HG02870 (cell line): ENCODE measurements around the gene SLC16A3.
A peak's percentile ranks its signal among the peaks of the same experiment; 100 is the strongest.
"Not testable (repeated sequence)": the region's sequence is repeated elsewhere in the genome, so short reads cannot be mapped to it uniquely, and the experiment has no call there.

ENCODE experiments used
- ATAC-seq: cut with Tn5 transposase; IDR thresholded peaks from one replicate; pipeline ENCODE4 v1.9.1; 2021; ENCODE audit warnings: mild to moderate bottlenecking, moderate library complexity; ENCODE audit not compliant: unreplicated experiment

Gene SLC16A3

DNA sequence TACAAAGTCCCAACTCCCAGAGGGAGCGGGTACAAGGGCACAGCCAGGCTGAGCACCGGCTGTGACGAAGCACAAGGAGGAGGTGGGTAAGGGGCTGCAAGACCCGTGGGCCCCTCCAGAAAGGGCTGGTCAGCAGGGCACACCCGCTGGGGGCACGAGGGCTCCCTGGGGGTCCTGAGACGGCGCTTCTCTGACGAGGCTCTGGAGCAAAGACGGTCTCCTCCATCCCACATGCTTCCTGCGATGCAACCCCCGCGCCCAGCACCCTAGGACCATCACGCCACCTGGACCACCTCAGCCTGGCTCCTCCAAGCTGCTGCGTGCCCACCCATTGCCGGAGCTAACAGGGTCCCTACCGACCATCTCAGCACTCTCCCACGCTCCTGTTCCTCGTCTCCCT is 24.9 kb upstream of the SLC16A3 start:
- ATAC-seq: no peak

DNA sequence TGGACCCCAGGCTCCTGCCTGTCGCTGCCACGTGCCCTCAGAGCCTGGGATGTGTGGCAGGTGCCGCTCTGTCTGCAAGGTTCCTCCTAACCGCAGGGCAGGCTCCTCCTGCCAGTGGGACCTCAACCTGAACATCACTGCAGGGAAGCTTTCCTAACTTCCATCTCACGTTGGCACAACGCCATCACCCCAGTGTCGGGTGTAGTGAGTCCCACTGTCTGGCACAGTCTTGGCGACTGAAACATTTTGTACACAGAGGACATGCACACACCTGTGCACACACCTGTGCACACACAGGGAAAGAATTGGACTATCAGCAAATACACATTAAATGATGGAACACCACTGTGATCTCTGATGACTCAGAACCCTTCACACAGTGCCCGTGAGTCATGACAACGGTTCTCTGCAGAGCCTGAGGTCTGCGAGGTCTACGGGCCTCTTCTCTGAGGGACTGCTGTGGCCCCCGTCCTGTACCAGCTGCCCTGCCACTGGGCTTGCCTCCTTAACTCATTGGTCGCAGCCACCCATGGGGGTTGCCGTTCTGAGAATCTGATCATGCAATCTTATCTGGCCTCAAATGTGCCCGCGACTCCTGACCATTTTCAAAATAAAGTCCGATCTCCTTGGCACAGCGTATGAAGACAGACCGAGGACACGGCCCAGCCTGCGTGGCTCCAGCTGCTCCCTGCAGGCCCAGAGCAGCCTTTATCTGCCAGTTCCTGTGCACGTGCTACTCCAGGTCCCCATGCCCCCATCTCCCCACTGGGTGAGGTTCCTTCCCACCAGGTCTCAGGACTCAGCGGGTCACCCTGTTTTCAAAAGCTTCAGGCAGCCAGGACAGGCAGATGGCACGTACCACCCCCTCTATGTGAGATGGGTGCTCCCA is 23.8 kb upstream of the SLC16A3 start:
- no peak for ATAC-seq

DNA sequence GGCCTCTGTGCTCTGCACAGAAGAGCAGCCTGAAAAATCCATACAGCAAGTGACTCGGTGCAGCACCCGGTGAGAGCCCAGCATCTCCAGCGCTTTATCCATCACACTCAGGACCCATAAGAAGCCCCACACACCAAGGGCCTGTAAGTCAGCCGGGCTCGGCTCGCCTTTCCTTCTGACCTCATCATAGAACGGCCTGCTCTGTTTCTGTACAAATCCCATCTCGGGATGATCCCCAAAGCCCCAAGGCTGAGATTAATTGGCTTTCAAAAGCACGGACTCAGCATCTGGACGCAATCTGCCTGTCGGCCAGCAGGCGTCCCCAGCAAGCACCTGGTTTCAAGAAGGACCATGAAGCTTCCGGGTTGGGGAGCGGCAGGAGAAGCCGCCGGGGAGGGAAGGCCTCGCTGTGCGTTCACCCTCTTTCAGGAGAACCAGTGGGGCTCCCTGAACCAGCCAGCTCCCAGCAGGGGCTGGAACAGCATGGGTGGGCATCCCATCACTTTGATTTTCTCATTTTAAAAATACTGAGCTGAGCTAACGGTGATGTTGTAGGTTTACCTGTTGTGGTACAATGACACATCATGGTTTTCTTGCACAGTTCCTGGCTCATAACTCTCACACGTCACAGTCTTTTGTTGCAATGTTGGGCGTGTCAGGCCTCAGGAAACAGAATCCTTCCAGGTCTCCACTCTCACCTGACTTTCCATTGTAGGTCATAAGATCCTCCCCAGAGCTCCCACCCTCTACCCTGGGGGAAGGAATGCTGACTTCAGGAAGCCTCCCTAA is 22.9 kb upstream of the SLC16A3 start:
- no peak for ATAC-seq

DNA sequence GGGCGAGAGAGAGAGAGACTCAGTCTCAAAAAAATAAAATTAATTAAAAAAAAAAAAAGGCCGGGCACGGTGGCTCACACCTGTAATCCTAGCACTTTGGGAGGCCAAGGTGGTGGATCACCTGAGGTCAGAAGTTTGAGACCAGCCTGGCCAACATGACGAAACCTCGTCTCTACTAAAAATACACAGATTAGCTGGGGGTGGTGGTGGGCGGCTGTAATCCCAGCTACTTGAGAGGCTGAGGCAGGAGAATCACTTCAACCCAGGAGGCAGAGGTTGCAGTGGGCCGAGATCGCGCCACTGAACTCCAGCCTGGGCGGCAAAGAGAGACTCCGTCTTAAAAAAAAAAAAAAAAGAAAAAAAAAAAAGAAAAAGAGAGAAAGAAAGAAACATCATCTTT is 18.2 kb upstream of the SLC16A3 start:
- not testable (repeated sequence) for ATAC-seq

DNA sequence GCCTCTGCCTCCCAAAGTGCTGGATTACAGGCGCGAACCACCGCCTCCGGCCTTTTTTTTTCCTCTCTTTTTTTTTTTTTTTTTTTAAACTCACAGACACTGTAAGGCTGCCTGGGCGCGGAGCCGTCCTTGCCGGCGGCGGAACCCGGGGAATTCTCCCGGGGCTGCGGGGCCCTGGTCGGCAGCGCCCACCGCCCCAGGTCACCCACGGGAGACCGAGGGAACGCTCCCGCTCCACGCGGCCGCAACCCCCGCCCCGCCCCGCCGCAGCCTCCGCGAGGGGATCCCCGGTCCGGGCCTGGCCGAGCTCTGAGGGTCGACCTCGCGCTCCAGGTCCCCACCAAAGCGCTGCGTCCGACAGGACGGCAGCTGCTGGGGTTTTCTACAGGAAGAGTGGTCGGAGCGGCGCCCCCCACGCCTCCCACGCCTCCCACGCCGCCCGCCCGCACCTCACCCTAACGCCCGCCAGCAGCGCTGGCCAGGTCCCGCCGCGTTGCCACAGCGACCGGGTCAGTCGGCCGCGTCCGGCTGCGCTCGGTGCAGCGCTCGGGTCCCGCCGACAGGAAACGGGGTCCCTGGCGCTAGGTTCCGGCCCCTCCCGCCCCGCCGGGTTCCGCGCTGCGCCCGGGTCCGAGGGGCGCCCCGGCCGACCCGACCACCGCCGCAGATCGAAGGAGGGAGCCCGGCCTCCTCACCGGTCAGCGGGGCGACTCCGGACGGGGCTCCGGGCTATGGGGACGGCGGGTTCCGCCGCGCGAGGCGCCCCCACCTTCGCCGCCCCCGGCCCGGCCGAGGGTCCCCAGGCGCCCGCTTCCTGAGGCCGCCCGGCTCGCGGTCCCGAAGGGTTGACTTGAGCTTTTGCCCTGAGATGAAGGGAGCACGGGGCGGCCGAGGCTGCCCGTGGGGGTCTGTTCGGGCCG is 16.3 kb upstream of the SLC16A3 start, which contains the start of gene CCDC57:
TSS of gene CCDC57 (minus strand) at position 512 of the 920 bp plus-strand sequence. CDS start 10,898 bp downstream, outside the sequence.
- ATAC-seq: peak; percentile 63

DNA sequence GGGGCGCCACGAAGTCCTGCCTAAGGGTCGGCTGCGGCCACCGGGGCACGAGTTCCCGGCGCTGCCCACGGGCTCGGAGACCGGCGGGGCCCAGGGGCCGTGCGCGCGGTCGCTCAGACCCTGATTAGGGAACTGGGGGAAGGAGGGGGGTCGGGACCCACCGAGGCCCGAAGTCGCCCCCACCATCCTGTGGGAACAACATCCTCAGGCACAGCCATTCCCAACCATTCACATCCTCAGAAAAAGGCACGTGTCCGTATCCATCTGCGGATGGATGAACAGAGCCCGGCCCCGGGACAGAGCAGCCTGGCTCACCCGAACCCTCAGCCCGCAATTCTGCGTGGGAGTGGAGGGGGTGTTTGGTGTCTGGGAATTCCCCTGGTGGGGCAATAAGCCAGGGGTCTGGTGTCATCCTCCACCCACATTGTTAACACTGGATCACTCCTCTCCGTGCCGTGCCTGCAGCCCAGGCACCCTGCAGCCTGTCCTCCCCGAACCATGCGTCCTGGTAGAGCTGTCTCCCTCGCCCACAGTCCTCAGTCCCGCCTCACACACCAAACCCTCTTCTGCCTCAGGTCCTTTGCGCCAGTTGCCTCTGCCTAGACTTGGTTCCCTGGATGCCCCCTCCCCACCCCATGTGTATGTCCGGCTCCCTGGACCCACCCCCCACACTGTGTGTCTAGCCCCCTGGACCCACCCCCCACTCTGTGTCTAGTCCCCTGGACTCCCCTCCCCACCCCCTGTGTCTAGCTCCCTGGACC is 15.4 kb upstream of the SLC16A3 start:
- no peak for ATAC-seq

DNA sequence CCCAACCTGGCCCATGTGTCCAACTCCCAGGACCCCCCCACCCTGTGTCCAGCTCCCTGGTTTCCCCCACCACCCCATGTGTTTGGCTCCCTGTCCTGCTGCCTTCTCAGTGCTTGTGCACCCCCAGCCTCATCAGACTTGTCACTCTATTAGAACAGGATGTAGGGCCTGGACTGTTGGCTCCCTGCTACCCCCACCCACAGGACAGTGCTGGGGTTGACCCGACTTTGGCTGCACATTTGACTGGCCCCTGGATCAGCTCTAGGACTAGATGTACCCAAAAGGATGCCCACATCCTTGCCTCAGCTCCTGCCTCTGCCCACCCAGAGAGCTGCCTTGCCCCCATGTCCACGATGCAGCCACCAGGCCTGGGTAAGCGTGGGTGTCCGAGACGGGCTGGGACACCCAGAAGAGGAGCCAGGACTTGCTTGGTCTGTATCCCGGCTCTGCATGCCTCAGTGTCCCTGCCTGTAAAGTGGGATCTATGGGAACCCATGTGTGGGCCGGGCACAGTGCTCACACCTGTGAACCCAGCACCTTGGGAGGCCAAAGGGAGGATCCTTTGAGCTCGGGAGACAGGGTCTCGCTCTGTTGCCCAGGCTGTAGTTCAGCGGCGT is 14.7 kb upstream of the SLC16A3 start:
- no peak for ATAC-seq

DNA sequence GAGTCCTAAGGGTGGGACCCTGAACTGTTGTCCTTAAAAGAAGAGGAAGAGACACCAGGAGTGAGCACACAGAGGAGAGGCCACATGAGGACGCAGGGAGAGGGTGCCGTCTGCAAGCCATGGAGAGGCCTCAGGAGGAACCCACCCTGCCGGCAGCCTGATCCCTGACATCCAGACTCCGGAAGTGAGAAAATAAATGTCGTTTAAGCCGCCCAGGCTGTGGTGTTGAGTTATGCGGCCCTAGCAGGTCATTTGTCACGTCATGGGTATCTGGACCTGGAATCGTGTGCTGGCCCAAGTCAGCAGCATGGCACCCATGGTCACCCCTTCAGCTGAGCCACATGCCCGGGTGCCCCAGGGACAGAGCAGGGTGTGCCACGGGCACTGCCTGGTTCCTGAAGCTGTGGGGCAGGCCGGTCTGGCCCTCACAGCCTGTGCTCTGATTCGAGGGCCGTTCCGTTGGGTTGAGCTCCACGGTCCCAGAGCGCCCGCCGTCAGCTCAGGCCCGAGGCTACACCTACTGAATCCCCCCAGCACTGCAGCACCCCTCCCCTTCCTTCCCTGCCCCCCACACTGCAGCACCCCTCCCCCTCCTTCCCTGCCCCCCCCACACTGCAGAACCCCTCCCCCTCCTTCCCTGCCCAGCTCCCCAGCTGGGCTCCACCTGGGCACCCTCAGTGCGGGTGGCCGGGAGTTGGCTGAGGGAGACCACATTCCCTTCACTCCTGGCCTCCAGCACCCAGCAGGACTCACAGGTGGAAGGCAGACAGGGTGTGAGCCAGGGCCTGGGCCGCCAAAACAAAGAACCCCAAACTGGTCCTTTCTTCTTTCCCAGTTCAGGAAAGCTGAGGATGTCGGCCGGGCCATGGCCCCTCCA is 13.5 kb upstream of the SLC16A3 start:
- no peak for ATAC-seq

DNA sequence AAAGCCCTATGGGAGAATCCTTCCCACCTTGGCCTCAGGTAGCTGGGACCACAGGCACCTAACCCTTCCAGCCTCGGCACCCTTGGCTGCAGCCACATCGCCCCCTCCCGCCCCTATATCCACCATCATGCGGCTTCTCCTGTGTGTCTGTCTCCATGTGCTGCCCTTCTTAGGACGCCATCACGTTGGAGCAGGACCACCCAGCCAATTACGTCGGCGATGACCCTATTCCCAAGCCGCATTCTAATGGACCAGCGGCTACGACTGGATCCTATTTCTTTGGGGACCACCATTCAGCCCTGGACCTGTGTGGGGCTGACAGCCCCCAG is 12.9 kb upstream of the SLC16A3 start:
- no peak for ATAC-seq

DNA sequence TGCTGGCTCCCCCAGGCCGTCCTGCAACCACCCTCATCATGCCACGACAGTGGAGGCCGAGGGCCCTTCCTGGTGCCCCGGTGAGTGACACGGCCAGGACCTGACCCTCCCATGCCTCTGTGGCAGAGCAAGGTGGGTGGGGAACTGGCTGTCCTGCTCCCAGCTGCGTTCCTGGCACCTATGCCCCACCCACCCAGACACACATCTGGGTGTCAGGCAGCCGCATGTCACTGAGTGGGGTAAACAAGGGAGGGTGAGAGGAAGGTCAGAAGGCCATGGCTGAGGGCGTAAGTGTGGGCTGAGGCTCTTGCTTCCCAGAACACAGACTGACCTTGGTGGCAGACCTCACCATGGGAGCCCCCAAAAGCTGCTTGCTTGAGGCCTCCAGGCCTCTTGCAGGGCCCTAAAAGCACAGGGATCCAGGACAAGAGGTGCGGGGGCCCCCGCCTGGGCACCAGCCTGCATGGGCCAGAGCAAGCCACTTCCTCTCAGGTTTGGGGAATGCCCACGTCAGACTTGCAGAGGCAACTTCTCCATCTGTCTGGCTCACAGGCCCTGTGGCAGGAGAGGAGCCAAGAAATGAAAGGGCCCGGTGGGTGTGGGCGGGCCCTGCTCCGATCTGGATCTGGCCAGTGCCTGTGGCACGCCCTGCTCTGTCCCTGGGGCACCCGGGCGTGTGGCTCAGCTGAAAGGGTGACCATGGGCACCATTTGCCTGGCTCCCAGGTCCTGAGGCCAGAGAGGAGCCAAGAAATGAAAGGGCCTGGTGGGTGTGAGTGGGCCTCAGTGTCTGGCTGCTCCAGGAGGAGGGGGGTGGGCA is 12.3 kb upstream of the SLC16A3 start:
- ATAC-seq: no peak

DNA sequence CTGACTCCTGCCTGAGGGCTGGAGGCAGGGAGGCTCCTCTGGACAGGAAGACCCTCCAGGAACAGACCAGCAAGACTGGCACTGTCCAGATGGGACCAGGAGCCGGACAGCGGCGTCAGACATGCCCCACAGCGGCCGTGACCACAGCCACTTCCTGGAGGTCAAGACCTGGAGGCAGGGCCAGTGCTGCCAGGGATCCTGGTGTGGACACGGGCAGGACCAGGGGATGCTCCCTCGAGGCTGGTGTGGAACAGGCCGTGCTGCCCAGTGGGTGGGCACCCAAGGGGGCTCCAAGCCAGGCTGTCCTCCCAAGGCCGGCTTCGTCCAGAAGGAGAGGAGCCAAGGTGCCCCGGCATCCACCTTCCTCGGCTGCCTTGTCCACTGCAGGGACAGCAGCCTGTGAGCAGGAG is 11.7 kb upstream of the SLC16A3 start:
- ATAC-seq: no peak

DNA sequence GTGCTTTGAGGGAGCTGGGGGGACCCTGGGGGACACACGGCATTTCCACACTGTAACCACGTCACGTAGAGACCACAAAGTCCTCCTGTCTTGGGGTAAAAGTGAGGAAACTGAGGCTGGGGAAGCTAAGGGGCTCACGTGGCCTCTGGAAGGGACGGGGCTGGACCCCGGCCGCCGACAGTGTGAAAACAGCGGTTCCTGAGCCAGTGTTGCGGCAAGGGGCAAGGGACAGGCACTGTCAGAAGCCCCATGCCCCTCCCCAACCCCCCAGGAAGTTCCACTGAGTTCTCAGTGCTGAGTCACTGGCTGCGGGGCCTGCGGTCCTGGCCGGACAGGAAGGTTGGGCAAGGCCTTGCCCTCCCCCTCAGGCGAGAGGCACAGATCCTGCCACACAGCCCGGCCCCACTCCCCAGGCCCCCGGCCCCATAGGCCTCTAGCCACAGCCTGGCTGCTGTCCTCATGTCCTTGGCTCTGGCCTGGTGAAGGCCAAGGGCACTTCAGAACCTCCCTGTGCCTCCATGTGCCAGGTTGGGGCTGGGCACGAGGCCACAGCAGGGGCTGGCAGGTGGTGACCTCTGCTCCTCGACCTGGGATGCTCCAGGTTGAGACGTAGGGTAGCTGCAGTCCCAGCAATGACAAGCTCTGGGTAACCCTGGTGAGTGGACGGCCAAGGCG is 11.2 kb upstream of the SLC16A3 start:
- ATAC-seq: no peak

DNA sequence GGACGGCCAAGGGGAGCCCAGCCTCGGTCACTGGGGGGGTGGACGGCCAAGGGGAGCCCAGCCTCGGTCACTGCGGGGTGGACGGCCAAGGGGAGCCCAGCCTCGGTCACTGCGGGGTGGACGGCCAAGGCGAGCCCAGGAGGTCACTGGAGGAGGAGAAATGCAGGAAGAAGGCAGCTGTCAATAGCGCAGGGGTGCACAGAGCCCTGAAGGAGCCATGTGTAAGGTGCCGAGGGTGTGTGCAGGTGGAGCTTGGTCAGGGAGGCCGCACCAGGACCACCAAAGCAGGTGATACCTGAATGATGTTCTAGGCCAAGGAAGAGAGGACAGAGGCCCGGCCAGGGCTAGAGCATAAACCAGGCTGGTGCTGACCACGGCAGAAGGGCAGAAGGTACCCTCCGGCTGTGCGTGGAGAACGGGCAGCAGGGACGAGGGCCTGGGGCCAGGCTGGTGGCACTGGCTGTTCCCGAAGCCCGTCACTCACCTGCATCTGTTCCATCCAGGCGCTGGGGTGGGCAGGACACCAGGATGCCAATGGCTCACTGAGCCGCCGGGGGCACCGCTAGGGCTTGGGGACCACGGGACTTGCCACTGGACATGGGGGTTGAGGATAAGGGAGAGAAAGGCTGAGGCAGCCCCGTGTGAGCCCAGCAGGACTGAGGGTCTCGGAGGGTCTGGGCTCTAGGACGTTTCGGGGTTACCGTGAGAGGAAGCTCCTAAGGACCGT is 10.3 kb upstream of the SLC16A3 start:
- ATAC-seq: no peak

DNA sequence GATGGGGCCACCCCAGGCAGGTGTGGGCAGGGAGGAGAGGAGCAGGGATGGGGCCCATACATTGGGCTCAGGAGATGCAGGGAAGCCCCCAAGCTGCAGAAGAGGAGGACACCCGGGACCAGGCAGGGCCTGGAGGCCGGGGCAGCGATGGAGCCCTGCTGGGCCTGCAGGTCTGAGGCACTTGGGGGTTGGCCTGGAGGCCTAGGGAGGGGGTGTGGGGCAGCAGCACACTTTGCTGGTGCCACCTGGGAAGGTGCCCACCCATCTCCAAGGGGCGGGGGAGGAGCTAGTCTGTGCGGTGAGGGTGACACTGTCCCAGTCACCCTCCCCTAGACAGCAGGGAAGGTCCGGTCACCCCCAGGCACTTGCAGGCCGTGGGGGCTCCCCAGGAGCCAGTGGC is 9.8 kb upstream of the SLC16A3 start:
- no peak for ATAC-seq

DNA sequence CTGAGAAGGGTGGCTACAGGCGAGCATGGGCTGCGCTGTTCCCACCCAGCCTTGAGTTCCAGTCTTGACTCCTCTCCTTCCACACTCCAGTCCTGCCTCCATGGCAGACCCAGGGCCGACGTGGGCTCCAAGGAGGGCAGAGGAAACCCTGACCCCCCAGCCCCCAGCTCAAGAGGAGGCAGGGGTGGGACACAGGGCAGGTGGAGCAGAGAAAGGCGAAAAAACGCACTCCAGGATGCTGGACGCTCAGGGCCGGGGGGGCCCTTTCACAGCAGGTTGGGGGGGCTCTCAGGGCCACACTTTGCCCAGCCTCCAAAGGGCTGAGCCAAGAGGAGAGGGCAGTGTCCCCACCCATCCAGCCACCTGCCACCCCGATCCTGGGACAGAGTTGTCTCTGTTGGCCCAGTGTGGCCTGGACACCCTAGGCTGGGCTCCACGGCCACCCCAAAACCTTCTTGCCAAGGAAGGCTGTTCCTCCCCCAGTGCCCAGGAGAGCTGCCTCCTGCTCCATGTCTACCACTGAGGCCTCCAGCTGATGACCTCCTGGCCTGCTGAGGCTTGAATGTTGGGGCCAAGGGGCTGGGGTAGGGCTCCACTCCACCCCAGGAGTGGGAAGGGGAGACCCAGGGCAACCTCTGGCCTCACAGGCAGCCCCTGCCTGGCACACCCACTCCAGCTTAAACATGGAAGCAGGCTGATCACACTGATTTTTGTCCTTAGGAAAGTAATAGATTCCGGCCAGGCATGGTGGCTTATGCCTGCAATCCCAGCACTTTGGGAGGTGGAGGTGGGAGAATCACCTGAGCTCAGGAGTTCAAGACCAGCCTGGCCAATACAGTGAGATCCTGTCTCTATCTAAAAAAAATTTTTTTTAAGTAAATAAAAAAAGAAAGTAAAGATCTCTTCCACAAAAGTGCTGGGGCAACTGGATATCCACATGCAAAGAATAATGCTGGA is 8.8 kb upstream of the SLC16A3 start:
- no peak for ATAC-seq
